OCI-LY7 (cell line): ENCODE results near the gene PPP4R1.

Experiments
- CTCF ChIP-seq: fragments of 200-600 bp; sonication (generic); conservative IDR thresholded peaks from 2 replicates; pipeline ENCODE4 v1.5.1; 2014; ENCODE audit warnings: mild to moderate bottlenecking, antibody characterized with exemption, low read length, moderate library complexity, mixed read lengths
- EZH2phosphoT487 ChIP-seq: fragments of 200-600 bp; sonication (generic); IDR thresholded peaks from 2 replicates; pipeline ENCODE4 v1.6.1; 2018; ENCODE audit warnings: low read depth, borderline replicate concordance, mild to moderate bottlenecking, mixed run types, antibody characterized with exemption, low read length, moderate library complexity, mixed read lengths

- TF ChIP-seq CTCF: no peak
- TF ChIP-seq EZH2phosphoT487: no peak
These were observed 69.3 kb downstream of the PPP4R1 start for GRCh38 chr18:9545029-9545428.
